ENCODE results near the gene ANXA5. TPM values are rescaled to one million over a fixed set of nuclear protein-coding genes. Genes with fewer than 3 reads are reported as not detected.

The ANXA5 gene
- total RNA-seq, 4 donors from 2014 or later = 78.1 to 137 (median 94.2) TPM

DNA sequence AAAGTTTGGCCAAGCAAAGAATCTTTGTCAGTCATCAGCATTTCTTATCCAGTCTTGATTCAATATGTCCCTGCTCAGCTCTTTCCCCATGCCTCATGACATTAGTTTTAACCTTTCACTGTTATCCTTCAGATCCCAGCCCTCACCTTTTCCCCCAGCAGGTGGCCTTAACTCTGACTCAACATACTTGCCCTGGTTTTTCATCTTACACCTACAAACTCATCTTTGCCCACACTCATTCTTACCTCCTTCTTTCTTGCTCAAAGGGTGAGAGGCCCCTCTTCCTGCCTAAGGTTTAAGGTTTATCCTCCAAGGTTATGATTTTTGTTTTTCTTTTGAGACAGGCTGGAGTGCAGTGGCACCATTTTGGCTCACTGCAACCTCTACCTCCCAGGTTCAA lies 10.6 kb upstream of the ANXA5 start:
- TF ChIP-seq POLR2A (IDR thresholded peaks at IDR 0.05) = no peak
- TF ChIP-seq, protein P1, sequence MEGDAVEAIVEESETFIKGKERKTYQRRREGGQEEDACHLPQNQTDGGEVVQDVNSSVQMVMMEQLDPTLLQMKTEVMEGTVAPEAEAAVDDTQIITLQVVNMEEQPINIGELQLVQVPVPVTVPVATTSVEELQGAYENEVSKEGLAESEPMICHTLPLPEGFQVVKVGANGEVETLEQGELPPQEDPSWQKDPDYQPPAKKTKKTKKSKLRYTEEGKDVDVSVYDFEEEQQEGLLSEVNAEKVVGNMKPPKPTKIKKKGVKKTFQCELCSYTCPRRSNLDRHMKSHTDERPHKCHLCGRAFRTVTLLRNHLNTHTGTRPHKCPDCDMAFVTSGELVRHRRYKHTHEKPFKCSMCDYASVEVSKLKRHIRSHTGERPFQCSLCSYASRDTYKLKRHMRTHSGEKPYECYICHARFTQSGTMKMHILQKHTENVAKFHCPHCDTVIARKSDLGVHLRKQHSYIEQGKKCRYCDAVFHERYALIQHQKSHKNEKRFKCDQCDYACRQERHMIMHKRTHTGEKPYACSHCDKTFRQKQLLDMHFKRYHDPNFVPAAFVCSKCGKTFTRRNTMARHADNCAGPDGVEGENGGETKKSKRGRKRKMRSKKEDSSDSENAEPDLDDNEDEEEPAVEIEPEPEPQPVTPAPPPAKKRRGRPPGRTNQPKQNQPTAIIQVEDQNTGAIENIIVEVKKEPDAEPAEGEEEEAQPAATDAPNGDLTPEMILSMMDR (IDR thresholded peaks at IDR 0.05) = no peak
- no peak overlapping the region for H3K4me3 ChIP-seq (ENCODE audit: low read depth, poor library complexity, severe bottlenecking)
- no peak for DNase-seq (ENCODE audit: low spot score in 2 of 2)
- intact Hi-C loops (cut with DNase I; ENCODE audit: low total_unique reads) = no loop called here

DNA sequence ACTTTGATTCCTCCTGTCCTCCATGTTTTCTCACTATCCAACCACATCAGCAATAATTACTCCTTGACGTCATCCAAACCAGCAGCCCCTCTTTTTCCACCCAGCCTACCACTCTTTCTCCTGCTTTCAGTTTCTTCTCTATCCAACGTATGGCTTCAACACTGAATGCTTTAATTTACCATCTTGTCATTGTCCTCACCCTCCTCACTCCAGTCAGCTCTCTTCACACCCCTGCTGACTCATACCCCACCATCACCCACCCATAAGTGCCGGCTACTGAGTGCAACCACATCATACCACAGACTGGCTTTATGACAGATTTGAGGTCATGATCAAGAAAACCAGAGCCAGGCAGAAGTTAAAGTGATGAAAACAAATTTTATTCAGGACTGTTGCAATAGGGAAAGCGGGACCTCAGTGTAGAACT lies 9.8 kb upstream of the ANXA5 start:
- no peak for DNase-seq (ENCODE audit: low spot score in 2 of 2)
- intact Hi-C loops (cut with DNase I; ENCODE audit: low total_unique reads) = no loop called here
- no peak overlapping the region for H3K4me3 ChIP-seq (ENCODE audit: low read depth, poor library complexity, severe bottlenecking)
- 58 to 62% methylated on average over 4 of the region's 4 CpGs for WGBS, 2 donors
- no peak for TF ChIP-seq POLR2A (IDR thresholded peaks at IDR 0.05)
- TF ChIP-seq, protein P1 (IDR thresholded peaks at IDR 0.05) = no peak

DNA sequence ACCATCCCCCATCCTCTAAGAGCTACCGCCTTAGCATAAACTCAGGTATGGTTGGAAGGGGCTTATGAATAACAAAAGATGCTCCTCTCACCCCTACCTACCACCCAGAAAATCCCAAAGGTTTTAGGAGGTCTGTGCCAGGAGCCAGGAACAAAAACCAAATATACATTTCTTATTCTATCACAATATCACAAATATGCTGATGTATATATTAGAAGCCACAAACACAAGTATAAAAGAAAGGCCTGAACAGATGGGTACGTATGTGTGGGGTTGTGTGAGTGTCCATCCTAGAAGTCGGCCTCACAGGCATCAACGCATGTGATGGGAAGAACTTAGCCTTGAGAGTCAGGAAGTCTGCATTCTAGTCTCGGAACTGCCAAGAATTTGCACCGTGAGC lies 8.7 kb upstream of the ANXA5 start:
- no peak overlapping the region for H3K4me3 ChIP-seq (ENCODE audit: low read depth, poor library complexity, severe bottlenecking)
- TF ChIP-seq, protein P1 (IDR thresholded peaks at IDR 0.05) = no peak
- no peak for TF ChIP-seq POLR2A (IDR thresholded peaks at IDR 0.05)
- WGBS, 2 donors = 88 to 94% methylated on average over 6 of the region's 6 CpGs
- intact Hi-C loops (cut with DNase I; ENCODE audit: low total_unique reads) = no loop called here
- no peak for DNase-seq (ENCODE audit: low spot score in 2 of 2)

DNA sequence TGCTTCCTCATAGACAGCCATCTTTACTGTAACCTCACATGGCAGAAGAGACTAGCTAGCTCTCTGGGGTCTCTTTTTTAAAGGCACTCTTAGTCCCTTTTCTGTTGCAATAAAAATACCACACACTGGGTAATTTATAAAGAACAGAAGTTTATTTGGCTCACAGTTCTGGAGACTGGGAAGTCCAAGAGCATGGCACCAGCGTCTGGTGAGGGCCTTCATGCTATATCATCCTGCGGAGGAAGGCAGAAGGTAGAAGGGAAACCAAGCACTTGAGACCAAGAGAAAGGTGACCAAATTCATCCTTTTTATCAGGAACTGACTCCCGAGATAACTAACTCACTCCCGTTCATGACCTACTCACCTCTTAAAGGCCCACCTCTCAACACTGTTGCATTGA lies 5.4 kb upstream of the ANXA5 start:
- WGBS, 2 donors = 93 to 97% methylated on average over 4 of the region's 4 CpGs
- TF ChIP-seq, protein P1 (IDR thresholded peaks at IDR 0.05) = no peak
- no peak for TF ChIP-seq POLR2A (IDR thresholded peaks at IDR 0.05)
- H3K4me3 ChIP-seq (ENCODE audit: low read depth, poor library complexity, severe bottlenecking) = no peak overlapping the region
- intact Hi-C loops (cut with DNase I; ENCODE audit: low total_unique reads) = no loop called here
- no peak for DNase-seq (ENCODE audit: low spot score in 2 of 2)

DNA sequence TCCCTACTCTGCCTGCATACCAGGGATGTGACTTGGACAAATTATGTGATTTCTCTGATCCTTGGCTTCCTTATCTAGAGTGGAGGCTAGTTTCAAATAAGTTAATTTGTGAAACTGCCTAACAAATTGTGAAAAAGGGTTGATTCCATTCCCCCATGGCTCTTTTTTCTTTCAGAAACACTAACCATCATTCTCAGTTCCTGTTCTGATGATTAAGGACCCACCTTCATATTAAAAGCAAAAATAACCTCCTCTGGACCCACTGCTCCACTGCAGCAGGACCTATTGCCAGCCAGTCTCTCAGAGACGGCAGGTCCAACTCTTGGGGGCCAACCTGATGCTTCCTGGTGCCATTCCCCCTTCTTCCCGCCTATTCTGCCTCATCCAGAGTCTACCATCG lies 4.5 kb upstream of the ANXA5 start:
- no peak for TF ChIP-seq POLR2A (IDR thresholded peaks at IDR 0.05)
- TF ChIP-seq, protein P1 (IDR thresholded peaks at IDR 0.05) = no peak
- WGBS, 2 donors = 93% methylated on average over 3 of the region's 3 CpGs
- no peak overlapping the region for H3K4me3 ChIP-seq (ENCODE audit: low read depth, poor library complexity, severe bottlenecking)
- intact Hi-C loops (cut with DNase I; ENCODE audit: low total_unique reads) = no loop called here
- no peak for DNase-seq (ENCODE audit: low spot score in 2 of 2)

DNA sequence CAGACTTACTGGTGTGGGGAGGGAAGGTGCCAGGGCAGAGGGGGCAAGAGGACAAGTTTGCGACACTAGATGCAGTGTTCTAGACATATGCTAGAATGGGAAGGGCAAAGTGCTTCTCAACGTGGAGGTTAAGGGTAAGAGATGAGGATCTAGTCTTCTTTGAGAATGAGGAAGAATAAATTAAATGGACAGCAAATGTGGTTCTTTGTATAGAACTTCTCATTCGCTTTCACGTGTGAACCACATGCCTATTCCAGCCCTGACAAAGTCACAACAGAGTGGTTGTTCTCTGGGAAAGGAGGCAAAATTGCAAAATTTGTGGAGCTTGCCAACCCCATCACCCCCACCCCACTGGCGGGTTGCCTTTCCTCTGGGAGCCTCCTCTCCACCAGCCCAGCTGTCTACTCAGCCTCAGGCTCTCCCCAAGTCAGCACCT lies 1.5 kb upstream of the ANXA5 start:
- intact Hi-C loops (cut with DNase I; ENCODE audit: low total_unique reads) = no loop called here
- peak; percentile 43 to 91 for DNase-seq (ENCODE audit: low spot score in 2 of 2)
- WGBS, 2 donors = 36 to 37% methylated on average over 5 of the region's 5 CpGs
- no peak overlapping the region for H3K4me3 ChIP-seq (ENCODE audit: low read depth, poor library complexity, severe bottlenecking)
- TF ChIP-seq POLR2A (IDR thresholded peaks at IDR 0.05) = no peak
- TF ChIP-seq, protein P1 (IDR thresholded peaks at IDR 0.05) = no peak
